D341Med (cell line): ENCODE data around the gene RAD52.

Experiments
- DNase-seq: peaks from one replicate; pipeline ENCODE4 v3.0.0; 2012; ENCODE audit warnings: low spot score

RAD52 gene

DNA sequence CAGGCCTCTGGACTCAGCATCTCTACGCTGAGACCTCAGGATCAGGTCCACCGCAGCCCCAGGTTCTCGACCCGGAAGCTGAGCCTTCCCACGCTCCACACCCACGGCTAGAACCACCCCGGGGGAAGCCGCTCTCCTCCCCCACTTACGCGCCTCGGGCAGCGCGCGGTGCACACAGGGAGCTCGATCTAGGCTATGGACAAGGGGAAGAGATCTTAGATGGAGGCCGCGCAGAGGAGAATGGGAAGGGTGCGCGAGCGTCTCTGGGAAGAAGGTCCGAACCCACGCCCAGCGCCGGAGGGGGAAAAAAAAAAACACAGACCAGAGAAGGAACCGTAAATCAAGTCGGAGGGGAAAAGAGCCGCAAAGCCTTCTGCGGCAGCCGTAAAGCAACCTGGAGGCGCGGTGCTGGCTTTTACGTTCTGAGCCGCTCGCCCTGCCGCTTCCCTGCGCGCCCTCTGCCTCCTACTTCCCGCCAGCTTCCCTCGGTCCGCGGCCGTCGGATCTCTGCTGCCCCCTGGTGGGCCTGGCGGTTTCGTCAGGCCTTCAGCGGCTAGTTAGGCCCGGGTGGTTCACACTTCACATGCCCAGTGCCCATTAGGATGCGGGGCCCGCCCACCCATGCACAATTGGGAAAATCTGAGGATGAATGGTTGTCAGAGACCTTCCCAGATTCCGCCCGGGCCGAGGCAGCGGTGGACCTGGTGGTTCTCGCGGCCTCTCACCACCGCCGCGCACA is at the start of gene RAD52:
RAD52 (minus strand) TSS at position 242 of the 739 bp plus-strand sequence. CDS start 16,636 bp downstream, outside the sequence.
- DNase-seq = peak; percentile 94

DNA sequence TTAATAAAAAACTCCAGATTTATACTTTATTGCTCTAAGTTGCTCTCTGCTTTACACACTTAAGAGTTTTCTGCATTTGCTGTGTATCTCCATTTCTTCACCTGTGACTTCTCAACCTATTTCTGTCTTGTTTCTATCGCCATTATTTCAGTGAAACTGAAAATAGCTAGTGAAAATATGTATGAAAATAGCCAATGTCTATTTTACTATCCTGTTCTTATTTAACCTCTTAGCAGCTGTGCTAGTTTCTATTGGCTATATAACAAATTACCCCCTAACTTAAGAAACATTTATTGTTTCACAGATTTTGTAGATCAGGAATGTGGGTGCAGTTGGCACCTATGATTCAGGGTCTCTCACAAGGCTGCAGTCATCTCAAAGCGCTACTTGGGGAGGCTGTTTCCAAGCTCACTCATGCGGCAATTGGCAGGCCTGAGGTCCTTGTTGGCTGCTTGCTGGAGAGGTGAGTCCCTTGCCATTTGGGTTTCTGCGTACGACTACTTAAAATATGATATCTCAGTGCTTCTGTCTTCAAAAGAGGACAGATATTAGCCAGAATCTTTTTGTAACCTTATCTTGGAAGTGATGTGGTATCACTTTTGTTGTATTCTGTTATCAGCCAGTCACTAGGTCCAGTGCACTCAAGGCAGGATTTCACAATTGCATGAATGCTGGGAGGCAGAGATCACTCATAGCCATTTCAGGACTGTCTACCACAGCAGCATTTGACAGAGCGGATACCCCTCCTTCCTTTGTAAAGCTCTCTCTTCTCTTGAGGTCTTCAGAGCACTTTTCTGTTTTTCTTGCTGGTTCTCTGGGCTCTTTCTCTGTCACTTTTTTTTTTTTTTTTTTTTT is 48.8 kb upstream of the RAD52 start:
- no peak for DNase-seq

DNA sequence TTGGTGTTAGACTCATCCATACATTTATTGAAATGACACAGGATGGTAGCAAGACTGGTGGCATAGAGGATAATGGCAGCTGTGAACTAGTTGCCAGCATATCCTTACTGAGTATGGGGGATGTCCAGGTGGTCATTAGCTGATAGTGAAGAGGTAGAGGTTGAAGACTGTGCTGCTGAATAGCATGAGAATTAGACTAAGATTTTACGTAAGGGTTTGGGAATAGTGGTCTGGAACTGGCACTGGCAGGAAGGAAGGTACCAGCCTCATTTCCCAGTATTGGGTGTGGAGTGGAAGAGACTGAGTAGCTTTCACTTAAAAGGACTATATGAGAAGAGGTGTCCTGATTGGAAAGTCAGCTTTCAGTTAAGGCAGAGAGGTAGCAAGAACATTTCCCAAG is 48.0 kb upstream of the RAD52 start:
- no peak for DNase-seq

DNA sequence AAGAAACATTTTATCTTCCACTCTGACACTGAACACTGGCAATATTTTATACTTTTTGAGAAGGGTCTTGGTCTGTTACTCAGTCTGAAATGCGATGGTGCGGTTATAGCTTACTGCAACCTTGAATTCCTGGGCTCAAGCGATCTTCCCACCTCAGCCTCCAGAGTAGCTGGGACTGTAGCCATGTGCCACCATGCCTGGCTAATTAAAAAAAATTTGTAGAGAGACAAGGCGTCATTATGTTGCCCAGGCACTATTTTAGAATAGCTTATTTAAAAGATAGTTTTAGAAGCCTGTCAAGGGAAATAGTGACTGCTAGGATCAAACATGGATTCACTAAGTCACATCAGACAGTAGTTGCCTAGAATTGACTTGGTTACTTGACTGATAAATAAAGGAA is 47.4 kb upstream of the RAD52 start:
- DNase-seq = no peak

DNA sequence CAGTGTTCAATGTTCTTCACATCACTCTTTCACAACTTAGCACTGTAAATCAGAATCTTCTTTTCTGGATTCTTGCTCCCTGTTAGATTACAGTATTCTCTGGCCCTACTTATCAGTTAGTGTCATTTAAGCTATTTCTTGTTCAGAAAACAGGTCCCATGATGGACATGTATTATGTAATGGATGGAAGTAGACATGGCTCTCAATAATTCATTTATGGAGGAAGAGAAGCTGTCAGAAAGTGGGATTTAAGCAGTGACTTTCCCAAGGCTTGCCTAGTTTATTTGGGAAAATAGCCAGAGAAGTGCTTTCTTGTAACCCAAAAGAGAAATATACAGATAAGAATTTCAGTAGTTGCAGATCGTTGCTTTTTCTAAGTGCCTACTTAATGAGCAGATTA is 43.2 kb upstream of the RAD52 start:
- no peak for DNase-seq

DNA sequence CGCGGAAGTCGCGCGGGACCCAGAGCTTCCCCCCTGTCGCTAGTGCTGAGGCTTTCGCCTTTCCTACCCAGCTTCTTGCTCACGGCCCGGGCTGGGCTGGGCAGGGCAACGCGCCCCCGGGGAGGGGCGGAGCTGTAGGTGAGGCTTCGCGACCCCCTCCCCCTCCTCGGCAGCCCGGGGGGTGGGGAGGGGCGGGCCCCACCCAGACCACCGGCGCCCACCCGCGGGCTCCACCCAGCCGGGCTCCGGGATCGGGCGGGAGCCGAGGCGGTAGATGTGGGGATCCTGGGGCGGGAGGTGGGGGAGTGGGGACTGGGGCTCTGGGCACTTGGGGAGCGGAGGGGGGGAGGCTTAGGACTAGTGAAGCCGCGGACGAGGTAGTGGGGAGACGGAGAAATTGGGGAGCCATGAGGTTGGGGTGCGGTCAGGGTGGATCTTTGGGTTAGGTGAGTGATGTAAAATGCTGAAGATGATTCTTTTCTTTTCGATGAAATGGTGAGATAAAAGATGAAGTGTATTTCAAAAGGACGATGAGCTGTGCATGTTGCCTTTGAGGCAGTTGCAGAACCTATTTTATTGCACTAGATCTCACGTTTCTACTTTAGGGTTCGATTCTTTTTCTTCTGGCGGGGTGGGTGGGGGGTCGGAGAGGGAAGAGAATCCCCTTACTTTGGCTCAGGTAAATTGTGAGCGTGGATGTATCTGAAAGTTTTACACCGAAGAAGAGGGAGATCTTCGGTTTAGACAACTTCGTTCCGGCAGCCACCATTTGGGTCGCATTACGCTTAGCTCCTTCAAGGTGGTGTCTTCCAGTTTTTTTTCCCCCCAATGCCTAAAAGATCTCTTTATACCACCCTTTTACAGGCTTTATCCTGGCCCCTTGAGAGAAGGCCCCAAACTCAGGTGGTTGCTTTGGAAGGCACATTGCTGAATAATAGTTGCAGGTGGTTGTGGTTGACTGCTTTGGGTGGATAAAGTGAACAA is 42.1 kb upstream of the RAD52 start:
- DNase-seq = peak; percentile 88

DNA sequence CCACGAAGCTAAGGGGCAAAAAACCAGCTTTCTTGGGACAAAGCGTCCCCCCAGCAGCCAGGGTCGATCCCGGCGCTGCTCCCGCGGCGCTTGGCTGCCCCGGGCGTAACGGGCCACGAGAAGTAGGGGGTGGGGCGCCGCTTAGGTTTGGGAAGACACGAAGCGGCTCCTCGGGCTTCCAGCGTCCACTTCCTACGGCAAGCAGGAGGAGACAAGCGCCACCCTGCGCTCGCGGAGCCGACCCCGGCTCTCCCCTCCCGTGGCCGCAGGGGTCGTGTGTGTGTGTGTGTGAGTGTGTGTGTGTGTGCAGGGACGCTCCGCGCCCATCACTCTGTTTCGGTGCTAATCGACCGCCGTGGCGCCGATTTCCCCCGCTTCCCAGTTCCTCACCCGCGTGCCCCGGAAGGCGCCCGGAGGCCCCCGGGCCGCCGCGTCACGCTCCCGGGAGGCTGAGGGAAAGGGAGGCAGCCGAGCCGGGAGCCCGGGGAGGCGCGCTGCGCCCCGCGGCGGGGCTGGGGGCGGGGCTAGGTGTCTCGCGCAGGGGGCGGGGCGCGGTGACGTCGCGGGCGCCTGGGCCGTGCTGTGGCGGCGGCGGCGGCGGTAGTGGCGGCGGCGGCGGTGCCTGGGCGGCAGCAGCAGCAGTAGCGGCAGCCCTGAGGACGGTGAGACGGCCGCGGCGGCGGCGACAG is 41.3 kb upstream of the RAD52 start, which contains the start of gene ERC1:
ERC1 (plus strand) TSS at position 563 of the 689 bp plus-strand sequence. CDS start 36,681 bp downstream, outside the sequence.
- DNase-seq = peak; percentile 98

DNA sequence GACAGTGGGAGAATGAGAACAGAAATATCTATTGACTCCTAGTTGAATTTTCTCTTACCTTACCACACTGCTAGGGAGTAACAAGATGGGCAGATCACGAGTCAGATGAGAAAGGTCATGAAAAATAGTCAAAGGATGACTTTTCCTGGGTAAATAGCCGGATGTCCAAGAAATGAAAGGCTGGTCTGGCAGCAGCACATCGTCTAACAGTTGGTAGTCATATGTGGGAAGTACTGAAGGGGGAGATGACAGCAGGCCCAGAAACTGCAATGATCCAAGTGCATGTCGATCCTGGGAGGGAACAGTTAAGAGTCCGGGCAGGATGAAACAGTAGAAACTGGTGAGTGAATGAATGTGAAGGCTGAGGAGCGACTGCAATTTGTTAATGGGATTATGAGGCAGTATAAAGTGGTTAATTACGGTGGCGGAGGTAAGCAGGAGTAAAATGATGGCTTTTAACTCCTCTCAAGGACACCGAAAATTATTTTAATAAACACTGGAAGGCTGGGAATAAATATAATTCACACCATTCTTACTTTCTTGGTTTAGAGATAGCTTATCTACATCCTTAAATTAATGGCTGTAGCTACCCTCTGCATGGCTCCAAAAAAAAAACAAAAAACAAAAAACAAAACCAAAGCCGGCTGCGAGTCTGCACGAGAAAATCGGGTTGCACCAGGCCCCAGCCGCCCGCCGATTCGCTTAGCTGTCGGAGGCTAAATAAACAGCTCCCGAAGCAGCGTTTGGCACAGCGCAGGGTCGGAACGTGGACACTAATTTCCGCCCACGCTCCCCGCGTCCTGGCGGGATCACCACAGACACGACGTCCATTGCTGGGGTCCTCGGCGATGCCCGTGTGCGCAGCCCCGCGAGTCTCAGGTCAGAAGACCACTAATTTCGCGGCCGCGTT is 40.5 kb upstream of the RAD52 start:
- DNase-seq = peak; percentile 64

DNA sequence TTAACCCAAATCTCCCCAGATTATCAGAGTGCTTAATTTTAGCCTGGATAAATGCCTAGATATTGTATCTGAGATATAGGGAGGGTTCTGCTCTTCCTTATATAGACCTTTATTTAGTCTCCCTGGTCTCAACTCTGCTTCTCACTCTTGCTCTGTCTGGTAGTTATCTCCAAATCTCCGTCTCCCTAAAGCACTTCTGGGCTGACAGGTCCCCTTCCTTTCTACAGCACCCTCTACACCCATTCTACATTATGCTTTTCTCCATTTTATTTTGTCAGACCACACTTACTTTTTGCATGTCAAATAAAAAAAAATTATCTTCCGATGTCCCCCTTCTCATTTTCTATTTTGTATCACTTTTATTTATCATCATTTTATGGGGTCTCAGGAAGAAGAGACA is 39.6 kb upstream of the RAD52 start:
- DNase-seq = no peak

DNA sequence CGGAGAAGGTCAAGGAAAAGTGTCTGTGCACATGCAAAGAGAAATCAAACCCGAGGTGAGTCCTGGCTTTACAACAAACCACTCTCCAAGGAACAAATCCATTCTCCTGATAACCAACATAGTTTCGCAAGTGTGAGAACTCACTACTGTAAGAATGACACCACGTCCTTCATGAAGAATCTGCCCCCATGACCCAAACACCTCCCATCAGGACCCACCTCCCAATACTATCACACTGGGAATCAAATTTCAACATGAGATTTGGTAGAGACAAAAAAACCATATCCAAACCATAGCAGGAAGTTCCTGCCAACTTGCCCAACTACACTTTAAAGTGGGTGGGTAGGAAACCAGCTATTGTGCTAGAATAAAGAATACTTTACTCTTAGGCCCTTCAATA is 39.2 kb upstream of the RAD52 start:
- no peak for DNase-seq

DNA sequence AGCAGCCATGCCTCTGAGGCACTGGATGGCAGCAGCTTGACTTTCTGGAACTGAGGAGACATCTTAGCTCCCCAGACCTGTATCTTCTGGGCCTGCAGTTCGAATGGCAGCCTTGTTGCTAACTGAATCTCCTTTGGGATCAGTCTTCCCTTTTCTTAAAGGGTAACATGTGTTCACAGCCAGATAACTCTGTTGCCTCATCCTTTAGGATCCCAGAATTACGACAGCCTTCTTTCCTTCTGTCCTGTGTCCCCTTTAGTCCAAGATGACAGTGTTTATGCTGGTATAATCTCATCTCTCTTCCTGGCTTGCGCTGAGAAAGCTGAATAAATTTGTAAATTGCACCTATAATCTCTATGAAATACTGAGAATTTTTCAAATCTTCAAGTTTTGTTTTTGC is 32.5 kb upstream of the RAD52 start:
- DNase-seq = no peak

DNA sequence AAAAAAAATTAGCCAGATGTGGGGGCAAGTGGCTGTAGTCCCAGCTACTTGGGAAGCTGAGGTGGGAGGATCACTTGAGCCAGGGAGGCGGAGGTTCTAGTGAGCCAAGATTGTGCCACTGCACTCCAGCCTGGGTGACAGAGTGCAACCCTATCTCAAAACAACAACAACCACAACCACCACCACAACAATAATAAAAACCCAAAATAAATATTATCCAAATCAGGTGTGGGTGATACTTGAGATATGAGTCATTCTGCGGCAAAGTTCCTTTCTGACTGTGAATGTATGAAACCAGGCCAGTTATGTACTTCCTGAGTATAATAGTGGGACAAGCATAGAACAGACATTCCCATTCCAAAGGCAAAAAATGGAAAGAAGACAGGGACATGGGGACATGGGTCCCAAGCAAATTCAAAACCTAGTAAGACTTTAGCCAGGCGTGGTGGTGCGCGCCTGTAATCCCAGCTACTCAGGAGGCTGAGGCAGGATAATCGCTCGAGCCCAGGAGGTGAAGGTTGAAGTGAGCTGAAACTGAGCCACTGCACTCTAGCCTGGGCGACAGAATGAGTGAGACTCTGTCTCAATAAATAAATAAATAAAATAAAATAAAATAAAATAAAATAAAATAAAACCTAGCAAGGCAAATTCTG is 31.8 kb upstream of the RAD52 start:
- no peak for DNase-seq

DNA sequence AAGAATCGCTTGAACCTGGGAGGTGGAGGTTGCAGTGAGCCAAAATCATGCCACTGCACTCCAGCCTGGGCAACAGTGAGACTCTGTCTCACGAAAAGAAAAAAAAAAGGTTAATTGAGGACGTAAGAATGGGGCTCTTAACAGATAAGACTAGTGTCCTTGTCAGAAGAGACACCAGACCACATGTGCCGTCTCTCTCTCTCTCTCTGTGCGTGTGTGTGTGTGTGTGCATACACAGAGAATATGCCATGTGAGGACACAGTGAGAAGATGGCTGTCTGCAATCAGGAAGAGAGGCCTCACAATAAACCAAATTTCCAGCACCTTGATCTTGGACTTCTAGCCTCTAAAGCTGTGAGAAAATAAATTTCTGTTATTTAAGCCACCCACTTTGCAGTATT is 29.9 kb upstream of the RAD52 start:
- DNase-seq = no peak

DNA sequence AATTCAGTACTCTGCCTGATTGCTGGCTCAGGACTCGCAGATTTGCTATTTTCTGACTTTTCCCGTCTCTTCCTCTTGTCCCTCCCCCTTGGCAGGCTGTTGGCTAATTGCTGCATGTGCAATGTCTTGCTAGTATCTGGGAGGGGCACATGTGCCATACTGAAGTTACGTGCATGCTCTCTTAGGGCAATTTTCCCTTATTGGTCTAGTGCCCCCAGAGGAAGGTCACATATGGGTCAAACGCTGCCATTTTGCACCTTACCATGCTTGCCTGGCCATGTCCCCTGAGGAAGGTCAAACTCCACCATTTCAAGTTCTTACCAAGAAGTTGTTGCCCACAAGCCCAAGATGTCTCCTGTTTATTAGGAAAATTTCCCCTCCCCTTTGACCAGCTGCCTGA is 27.7 kb upstream of the RAD52 start:
- DNase-seq = no peak

DNA sequence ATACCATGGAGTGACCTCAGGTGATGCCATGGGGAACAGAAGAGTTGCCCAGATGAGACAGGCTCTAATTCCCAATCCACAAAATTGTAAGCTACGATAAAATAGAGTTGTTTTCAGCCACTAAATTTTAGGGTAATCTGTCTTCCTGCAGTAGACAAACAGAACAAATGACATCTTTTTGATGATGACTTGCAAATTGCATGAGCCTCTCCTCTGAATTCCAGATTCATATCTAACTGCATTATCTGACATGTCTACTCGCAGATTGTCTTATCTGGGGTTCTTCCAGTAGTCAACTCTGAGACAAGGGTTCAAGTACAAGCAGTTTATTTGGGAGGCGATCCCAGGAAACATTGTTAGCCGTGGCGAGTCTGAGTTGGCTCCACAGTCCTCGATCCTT is 27.1 kb upstream of the RAD52 start:
- DNase-seq = no peak

DNA sequence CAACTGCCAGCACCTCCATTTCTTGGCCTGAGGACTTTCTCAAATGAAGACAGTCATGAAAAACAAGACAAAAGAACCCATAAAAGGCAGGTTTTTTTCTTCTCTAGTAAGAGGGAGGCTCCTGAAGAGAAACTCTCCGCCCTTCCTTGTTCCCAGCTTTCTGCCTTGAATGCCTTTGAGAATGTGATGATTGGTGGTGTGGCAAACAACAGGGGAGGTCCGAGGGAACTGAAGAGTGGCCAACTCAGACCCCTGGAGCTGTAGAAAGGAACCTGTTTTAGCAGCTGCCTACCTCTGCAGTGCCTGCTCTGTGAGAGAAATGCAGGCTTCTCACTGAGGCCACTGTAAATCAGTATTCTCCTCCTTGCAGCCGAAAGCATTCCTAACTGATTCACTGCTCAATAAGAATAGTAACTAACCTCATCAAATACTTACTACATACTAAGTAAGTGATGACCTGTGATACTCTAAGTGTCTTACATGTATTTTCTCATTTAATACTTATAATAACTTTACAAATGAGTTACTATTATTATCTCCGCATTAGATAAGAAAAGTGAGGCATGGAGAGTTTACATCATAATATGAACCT is 24.9 kb upstream of the RAD52 start:
- no peak for DNase-seq

DNA sequence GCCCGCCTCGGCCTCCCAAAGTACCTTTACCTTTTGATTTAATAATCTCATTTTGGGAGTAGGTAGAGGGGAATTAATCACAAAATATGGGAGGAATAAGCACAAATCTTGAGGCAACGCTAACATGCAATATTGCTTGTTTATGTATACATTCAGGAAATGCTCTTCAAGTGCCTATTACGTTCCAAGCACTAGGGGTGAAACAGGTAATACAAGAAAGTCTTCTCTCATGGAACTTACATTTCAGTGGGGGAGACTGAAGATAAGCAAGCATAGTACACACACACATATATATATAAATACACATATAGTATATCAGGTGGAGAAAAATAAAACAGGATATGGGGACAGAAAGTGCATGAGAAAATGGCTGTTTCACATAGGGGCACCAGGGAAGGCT is 22.5 kb upstream of the RAD52 start:
- no peak for DNase-seq

DNA sequence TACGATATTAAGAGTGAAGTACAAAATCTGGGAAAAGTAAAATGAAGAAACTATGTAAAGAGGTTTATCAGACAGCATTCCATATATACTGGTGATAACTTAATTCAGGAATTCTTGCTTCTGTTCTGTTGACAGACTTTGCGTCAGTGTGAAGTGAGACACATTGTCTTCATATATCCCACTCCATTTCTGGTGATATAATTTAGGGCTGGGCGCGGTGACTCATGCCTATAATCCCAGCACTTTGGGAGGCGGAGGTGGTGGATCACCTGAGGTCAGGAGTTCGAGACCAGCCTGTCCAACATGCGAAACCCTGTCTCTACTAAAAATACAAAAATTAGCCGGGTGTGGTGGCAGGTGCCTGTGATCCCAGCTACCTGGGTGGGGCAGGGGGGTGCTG is 20.3 kb upstream of the RAD52 start:
- DNase-seq = no peak

DNA sequence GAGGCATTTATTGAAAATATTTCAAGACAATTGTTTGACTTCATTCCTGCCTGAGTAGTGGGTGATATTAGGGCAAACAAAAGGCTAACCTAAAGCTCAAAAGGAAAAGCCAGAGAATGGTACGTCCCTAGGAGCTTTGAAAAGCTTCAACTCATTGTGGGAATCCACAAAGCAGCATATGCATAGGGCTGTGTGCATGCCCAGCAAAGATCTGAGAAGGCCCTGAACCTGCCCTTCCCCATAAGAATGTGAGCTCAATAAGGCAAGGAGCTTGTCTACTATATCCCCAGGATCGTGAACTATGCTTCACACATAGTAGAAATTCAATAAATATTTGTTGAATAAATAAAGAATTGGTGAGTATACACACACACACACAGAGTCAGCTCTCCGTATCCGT is 19.1 kb upstream of the RAD52 start:
- no peak for DNase-seq

DNA sequence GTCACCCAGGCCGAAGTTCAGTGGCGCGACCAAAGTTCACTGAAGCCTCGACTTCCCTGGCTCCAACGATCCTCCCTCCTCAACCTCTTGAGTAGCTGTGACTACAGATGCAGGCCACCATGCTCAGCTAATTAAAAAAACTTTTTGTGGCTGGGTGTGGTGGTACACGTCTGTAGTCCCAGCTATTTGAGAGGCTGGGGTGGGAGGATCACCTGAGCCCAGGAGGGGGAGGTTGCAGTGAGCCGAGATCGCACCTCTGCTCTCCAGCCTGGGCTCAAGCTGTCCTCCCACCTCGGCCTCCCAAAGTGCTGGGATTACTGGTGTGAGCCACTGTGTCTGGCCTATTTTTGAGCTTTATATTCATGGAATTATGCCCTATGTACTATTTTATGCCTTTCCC is 18.1 kb upstream of the RAD52 start:
- DNase-seq = no peak
